ENCODE measurements around the gene COX5A.

GRCh38 chr15:74872702-74873035, 65.2 kb downstream of the COX5A start:
- no peak for TF ChIP-seq EZH2 (IDR thresholded peaks at IDR 0.05; ENCODE audit: low read length, missing control alignments)
- no peak for TF ChIP-seq CTCF (conservative IDR thresholded peaks at IDR 0.05 in 1 of 2, IDR thresholded peaks at IDR 0.05 in 1 of 2; ENCODE audit: low read depth in 1 of 2, low read length in 2 of 2)

All from fibroblast of lung (primary cell).